Lower leg skin (tissue), 4 donors: ENCODE measurements around the gene TULP4. TPM values are rescaled to one million over a fixed set of nuclear protein-coding genes. Genes with fewer than 3 reads are reported as not detected.

Experiments
- DNase-seq, 2 donors: peaks; one replicate each; pipeline ENCODE4 v3.0.0-alpha.2; 2019; ENCODE audit warnings: low spot score in 2 of 2
- H3K4me3 ChIP-seq: fragments of 200-600 bp; sonication (generic); 2 replicates; pipeline ENCODE4 v1.5.1; 2017; ENCODE audit warnings: mild to moderate bottlenecking, low read depth; ENCODE audit not compliant: poor library complexity, severe bottlenecking
- POLR2A ChIP-seq, 2 donors: fragments of 450-650 bp; IDR thresholded peaks; one replicate each; pipeline ENCODE4 v1.6.1; 2016 to 2017; ENCODE audit warnings: antibody characterized with exemption in 2 of 2, mild to moderate bottlenecking in 1 of 2, moderate library complexity in 1 of 2
- WGBS, 2 donors: methylation state at CpG; one replicate each; pipeline ENCODE4 v1.1.5; 2018; 5-methylcytosine and 5-hydroxymethylcytosine counted together
- intact Hi-C: fragments of 100-400 bp; cut with DNase I; formaldehyde crosslinking; loops from one replicate; pipeline ENCODE4 v1.15.0; 2023; ENCODE audit warnings: low total_unique reads
- total RNA-seq, 4 donors: library from RNA; depleted of rRNA; stranded (reverse); fragments of >200 nt; gene quantifications; one replicate each; pipeline ENCODE4 v1.1.0, GENCODE V29; 2016
- TF ChIP-seq, protein P1 (sequence below), 3 donors: fragments of 450-650 bp; IDR thresholded peaks; one replicate each; pipeline ENCODE4 v1.5.1; 2016; ENCODE audit warnings: antibody characterized with exemption in 3 of 3, mild to moderate bottlenecking in 3 of 3, moderate library complexity in 2 of 3

TULP4 gene
- total RNA-seq, 4 donors from 2014 or later: 141 to 198 (median 148) TPM

DNA sequence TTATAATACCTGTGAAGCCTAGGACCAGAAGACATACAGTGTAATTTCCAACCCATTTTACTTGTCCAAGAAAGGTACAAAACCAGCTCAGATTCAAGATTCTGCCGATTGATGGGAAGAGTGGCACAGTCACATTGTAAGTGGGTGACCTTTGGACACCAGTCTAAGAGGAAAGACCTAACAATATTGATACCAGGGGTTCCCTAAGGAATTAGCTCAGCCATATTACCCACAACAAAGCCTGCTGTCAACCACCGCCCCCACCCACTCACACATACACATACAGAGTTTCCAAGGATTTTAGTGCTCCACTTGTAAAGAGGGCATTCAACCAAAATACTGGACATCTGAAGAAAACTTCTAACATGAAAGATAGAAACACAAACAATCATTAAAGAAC, 219.7 kb downstream of the TULP4 start:
- H3K4me3 ChIP-seq: no peak overlapping the region
- intact Hi-C loops: no loop called here
- no peak for TF ChIP-seq POLR2A (IDR thresholded peaks at IDR 0.05)
- TF ChIP-seq, protein P1, sequence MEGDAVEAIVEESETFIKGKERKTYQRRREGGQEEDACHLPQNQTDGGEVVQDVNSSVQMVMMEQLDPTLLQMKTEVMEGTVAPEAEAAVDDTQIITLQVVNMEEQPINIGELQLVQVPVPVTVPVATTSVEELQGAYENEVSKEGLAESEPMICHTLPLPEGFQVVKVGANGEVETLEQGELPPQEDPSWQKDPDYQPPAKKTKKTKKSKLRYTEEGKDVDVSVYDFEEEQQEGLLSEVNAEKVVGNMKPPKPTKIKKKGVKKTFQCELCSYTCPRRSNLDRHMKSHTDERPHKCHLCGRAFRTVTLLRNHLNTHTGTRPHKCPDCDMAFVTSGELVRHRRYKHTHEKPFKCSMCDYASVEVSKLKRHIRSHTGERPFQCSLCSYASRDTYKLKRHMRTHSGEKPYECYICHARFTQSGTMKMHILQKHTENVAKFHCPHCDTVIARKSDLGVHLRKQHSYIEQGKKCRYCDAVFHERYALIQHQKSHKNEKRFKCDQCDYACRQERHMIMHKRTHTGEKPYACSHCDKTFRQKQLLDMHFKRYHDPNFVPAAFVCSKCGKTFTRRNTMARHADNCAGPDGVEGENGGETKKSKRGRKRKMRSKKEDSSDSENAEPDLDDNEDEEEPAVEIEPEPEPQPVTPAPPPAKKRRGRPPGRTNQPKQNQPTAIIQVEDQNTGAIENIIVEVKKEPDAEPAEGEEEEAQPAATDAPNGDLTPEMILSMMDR (IDR thresholded peaks at IDR 0.05): no peak
- 89 to 94% methylated on average over 2 of the region's 2 CpGs for WGBS, 2 donors
- no peak for DNase-seq

- peak overlapping the region; percentile 29 for H3K4me3 ChIP-seq
- intact Hi-C loops: no loop called here
- WGBS, 2 donors: 2 to 6% methylated on average over 27 to 42 of the region's 75 CpGs
- peak in 1 of 2 donors; percentile 91 for DNase-seq
- no peak for TF ChIP-seq POLR2A (IDR thresholded peaks at IDR 0.05)
- TF ChIP-seq, protein P1 (IDR thresholded peaks at IDR 0.05): no peak
These were observed 224.0 kb downstream of the TULP4 start for GRCh38 chr6:158536084-158536890.

- no peak for TF ChIP-seq POLR2A (IDR thresholded peaks at IDR 0.05)
- TF ChIP-seq, protein P1 (IDR thresholded peaks at IDR 0.05): no peak
- WGBS, 2 donors: 6 to 8% methylated on average over 37 to 40 of the region's 94 CpGs
- no peak for DNase-seq
- peak overlapping the region; percentile 32 for H3K4me3 ChIP-seq
- intact Hi-C loops: no loop called here
These were observed 224.9 kb downstream of the TULP4 start for GRCh38 chr6:158536891-158537798.

DNA sequence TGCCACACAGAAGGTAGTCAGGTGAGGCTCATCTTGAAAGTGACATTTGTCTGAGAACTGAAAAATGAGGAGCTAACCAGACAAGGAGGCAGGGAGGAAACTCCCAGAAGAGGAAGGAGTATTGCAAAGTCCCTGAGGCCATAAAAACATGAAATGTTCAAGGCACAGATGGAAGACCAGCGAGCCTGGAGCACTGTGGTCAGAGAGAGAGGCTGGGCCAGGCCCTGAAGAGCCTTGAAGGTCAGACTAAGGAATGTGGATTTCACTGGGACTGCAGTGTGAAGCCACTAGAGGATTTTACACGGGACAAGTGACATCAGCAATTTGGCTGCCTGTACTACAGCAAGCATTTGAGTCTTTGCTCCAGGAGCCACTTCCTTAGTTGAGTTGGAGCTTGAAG, 226.5 kb downstream of the TULP4 start:
- TF ChIP-seq, protein P1 (IDR thresholded peaks at IDR 0.05): no peak
- TF ChIP-seq POLR2A (IDR thresholded peaks at IDR 0.05): no peak
- H3K4me3 ChIP-seq: no peak overlapping the region
- intact Hi-C loops: no loop called here
- no peak for DNase-seq
- WGBS, 2 donors: 33 to 46% methylated on average over 2 of the region's 2 CpGs

GRCh38 chr6:158539413-158539812, 227.1 kb downstream of the TULP4 start:
- no peak overlapping the region for H3K4me3 ChIP-seq
- WGBS, 2 donors: 62 to 63% methylated on average over 7 of the region's 7 CpGs
- no peak for DNase-seq
- no peak for TF ChIP-seq POLR2A (IDR thresholded peaks at IDR 0.05)
- TF ChIP-seq, protein P1 (IDR thresholded peaks at IDR 0.05): no peak
- intact Hi-C loops: no loop called here
